ENCODE data around the gene CCDC30.

DNA sequence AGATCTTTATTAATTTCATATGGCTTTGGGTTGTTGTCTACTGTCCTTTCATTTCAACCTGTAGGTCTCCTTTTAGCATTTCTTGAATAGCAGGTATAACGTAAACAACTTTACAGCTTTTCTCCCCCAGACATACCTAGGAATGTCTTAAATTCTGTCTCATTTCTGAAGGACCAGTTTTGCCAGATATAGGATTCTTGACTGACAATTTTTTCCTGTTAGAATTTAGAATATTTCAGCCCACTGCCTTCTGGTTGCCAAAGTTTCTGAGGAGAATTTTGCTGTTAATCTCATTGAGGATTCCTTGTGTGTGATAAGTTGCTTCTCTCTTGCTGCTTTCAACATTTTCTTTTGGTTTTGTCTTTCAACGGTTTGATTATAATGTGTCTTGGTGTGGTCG, 60.1 kb downstream of the CCDC30 start:
- TF ChIP-seq, protein P1, sequence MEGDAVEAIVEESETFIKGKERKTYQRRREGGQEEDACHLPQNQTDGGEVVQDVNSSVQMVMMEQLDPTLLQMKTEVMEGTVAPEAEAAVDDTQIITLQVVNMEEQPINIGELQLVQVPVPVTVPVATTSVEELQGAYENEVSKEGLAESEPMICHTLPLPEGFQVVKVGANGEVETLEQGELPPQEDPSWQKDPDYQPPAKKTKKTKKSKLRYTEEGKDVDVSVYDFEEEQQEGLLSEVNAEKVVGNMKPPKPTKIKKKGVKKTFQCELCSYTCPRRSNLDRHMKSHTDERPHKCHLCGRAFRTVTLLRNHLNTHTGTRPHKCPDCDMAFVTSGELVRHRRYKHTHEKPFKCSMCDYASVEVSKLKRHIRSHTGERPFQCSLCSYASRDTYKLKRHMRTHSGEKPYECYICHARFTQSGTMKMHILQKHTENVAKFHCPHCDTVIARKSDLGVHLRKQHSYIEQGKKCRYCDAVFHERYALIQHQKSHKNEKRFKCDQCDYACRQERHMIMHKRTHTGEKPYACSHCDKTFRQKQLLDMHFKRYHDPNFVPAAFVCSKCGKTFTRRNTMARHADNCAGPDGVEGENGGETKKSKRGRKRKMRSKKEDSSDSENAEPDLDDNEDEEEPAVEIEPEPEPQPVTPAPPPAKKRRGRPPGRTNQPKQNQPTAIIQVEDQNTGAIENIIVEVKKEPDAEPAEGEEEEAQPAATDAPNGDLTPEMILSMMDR (IDR thresholded peaks at IDR 0.05; ENCODE audit: low read depth, low read length), result no peak
- TF ChIP-seq POLR2A (IDR thresholded peaks at IDR 0.05; ENCODE audit: extremely low read depth, insufficient read length), result no peak
- TF ChIP-seq MAX (IDR thresholded peaks at IDR 0.05; ENCODE audit: low read depth, low read length), result no peak
